H1 (cell line): ENCODE results near the gene SLC1A5. TPM values are rescaled to one million over a fixed set of nuclear protein-coding genes. Genes with fewer than 3 reads are reported as not detected.

Experiments
- CTCF ChIA-PET: fragments of 300-600 bp; sonication (Branson Sonifier 250); formaldehyde crosslinking; loops from one replicate; lab custom pipeline; 2021; ENCODE audit not compliant: partially characterized antibody; lab: Charles Lee
- POLR2A ChIA-PET: fragments of 300-600 bp; sonication (Branson Sonifier 250); formaldehyde crosslinking; loops from one replicate; lab custom pipeline; 2021; ENCODE audit warnings: inconsistent platforms; ENCODE audit not compliant: partially characterized antibody; lab: Charles Lee
- DNase-seq, 2 experiments: peaks; one replicate each; pipeline versions ENCODE4 v3.0.0 to v3.0.0-alpha.2; 2010 to 2022; ENCODE audit warnings: low spot score in 2 of 2, low read depth in 1 of 2, mixed read lengths in 1 of 2
- FAIRE-seq: peaks from 2 replicates; lab custom pipeline; 2011; peaks lifted over from hg19 to GRCh38; lab: Jason Lieb, UNC
- H2AFZ ChIP-seq: 2 replicates; pipeline ENCODE4 v1.8.1; 2012; ENCODE audit warnings: low read length, inconsistent platforms
- H2AK5ac ChIP-seq: 2 replicates; pipeline ENCODE4 v1.6.1; 2013; ENCODE audit warnings: low read depth, low read length
- H2BK120ac ChIP-seq: replicated peaks from 2 replicates; pipeline ENCODE3; 2013; ENCODE audit warnings: low read depth, low read length, inconsistent platforms
- H2BK12ac ChIP-seq: 2 replicates; pipeline ENCODE4 v1.6.1; 2013; ENCODE audit warnings: low read depth, low read length
- H2BK15ac ChIP-seq: 2 replicates; pipeline ENCODE4 v1.6.1; 2013; ENCODE audit warnings: low read length
- H2BK20ac ChIP-seq: 2 replicates; pipeline ENCODE4 v1.6.1; 2013; ENCODE audit warnings: low read length
- H2BK5ac ChIP-seq: 2 replicates; pipeline ENCODE4 v1.6.1; 2013; ENCODE audit warnings: low read depth, low read length
- H3K14ac ChIP-seq: 2 replicates; pipeline ENCODE4 v1.6.1; 2013; ENCODE audit warnings: inconsistent platforms; ENCODE audit not compliant: insufficient read length
- H3K18ac ChIP-seq: 2 replicates; pipeline ENCODE4 v1.6.1; 2013; ENCODE audit warnings: low read length; ENCODE audit errors: extremely low read depth
- H3K23ac ChIP-seq: 2 replicates; pipeline ENCODE4 v1.6.1; 2013; ENCODE audit warnings: inconsistent platforms; ENCODE audit not compliant: insufficient read length
- H3K23me2 ChIP-seq: 2 replicates; pipeline ENCODE4 v1.6.1; 2013; ENCODE audit warnings: low read depth, low read length
- H3K27ac ChIP-seq: 2 replicates; pipeline ENCODE4 v1.6.1; 2011; ENCODE audit warnings: low read depth, low read length, inconsistent platforms
- H3K27me3 ChIP-seq, 4 experiments: replicated peaks in 1 of 4; 1 replicate in 1 of 4; 2 replicates in 3 of 4; pipeline versions ENCODE4 v1.6.1 to v1.8.1; 2011 to 2013; ENCODE audit warnings: low read length in 3 of 4, mild to moderate bottlenecking in 3 of 4, inconsistent platforms in 2 of 4, mixed read lengths in 2 of 4, moderate library complexity in 1 of 4; ENCODE audit not compliant: control insufficient read depth in 3 of 4, insufficient read depth in 3 of 4; ENCODE audit errors: extremely low read depth in 1 of 4
- H3K36me3 ChIP-seq, 4 experiments: 2 replicates each; pipeline versions ENCODE4 v1.6.1 to v1.8.1; 2011 to 2013; ENCODE audit warnings: mild to moderate bottlenecking in 4 of 4, low read length in 3 of 4, moderate library complexity in 2 of 4, control low read depth in 1 of 4, inconsistent platforms in 1 of 4; ENCODE audit not compliant: insufficient read depth in 4 of 4, control insufficient read depth in 2 of 4
- H3K4ac ChIP-seq: replicated peaks from 2 replicates; pipeline ENCODE3; 2013; ENCODE audit warnings: low read length, low read depth, mixed read lengths, inconsistent platforms; ENCODE audit not compliant: insufficient read length
- H3K4me1 ChIP-seq, 4 experiments: replicated peaks in 1 of 4; 1 replicate in 1 of 4; 2 replicates in 3 of 4; pipeline versions ENCODE4 v1.6.1 to v1.8.1; 2011 to 2013; ENCODE audit warnings: low read length in 3 of 4, inconsistent platforms in 2 of 4, mixed read lengths in 1 of 4; ENCODE audit not compliant: insufficient read depth in 4 of 4, control insufficient read depth in 3 of 4
- H3K4me2 ChIP-seq, 2 experiments: 2 replicates each; pipeline versions ENCODE4 v1.6.1 to v1.8.1; 2011 to 2013; ENCODE audit warnings: low read depth in 2 of 2, low read length in 2 of 2, control low read depth in 1 of 2, inconsistent platforms in 1 of 2, mild to moderate bottlenecking in 1 of 2; ENCODE audit not compliant: insufficient read depth in 1 of 2
- H3K4me3 ChIP-seq, 4 experiments: fragments of 200-600, 300-600 bp in 1 of 4; sonication (generic), shearing (Covaris generic), sonication (Bioruptor Twin) in 1 of 4; 2 replicates each; pipeline versions ENCODE4 v1.5.1 to v1.8.1; 2011 to 2016; ENCODE audit warnings: low read length in 4 of 4, low read depth in 3 of 4, control low read depth in 2 of 4, inconsistent platforms in 2 of 4, mild to moderate bottlenecking in 2 of 4, mixed read lengths in 1 of 4, moderate library complexity in 1 of 4; ENCODE audit not compliant: insufficient read depth in 2 of 4; ENCODE audit errors: extremely low read depth in 1 of 4
- H3K56ac ChIP-seq: replicated peaks from 2 replicates; pipeline ENCODE3; 2013; ENCODE audit warnings: low read depth, mild to moderate bottlenecking, mixed read lengths, low read length, inconsistent platforms; ENCODE audit not compliant: insufficient read length
- H3K79me1 ChIP-seq: 2 replicates; pipeline ENCODE4 v1.6.1; 2013; ENCODE audit warnings: low read depth, low read length, control low read depth
- H3K79me2 ChIP-seq, 2 experiments: 2 replicates each; pipeline versions ENCODE4 v1.6.1 to v1.8.1; 2012 to 2013; ENCODE audit warnings: low read length in 2 of 2, mild to moderate bottlenecking in 2 of 2, inconsistent platforms in 1 of 2; ENCODE audit not compliant: insufficient read depth in 2 of 2, control insufficient read depth in 1 of 2
- H3K9ac ChIP-seq, 4 experiments: replicated peaks in 1 of 4; 1 replicate in 1 of 4; 2 replicates in 3 of 4; pipeline versions ENCODE4 v1.6.1 to v1.8.1; 2011 to 2013; ENCODE audit warnings: low read depth in 3 of 4, low read length in 3 of 4, control low read depth in 2 of 4, mild to moderate bottlenecking in 2 of 4, moderate library complexity in 2 of 4, inconsistent platforms in 1 of 4; ENCODE audit errors: extremely low read depth in 1 of 4
- H3K9me3 ChIP-seq, 2 experiments: 2 replicates each; pipeline versions ENCODE4 v1.6.1 to v1.8.1; 2012 to 2013; ENCODE audit warnings: mild to moderate bottlenecking in 2 of 2, moderate library complexity in 2 of 2, control low read depth in 1 of 2, inconsistent platforms in 1 of 2, low read depth in 1 of 2, low read length in 1 of 2, mixed read lengths in 1 of 2; ENCODE audit not compliant: insufficient read depth in 2 of 2
- H4K20me1 ChIP-seq, 2 experiments: replicated peaks in 1 of 2; 2 replicates each; pipeline versions ENCODE3 to v1.8.1; 2011 to 2013; ENCODE audit warnings: inconsistent platforms in 2 of 2, low read length in 2 of 2, mild to moderate bottlenecking in 1 of 2; ENCODE audit not compliant: insufficient read depth in 2 of 2, control insufficient read depth in 1 of 2
- H4K5ac ChIP-seq: 2 replicates; pipeline ENCODE4 v1.6.1; 2013; ENCODE audit warnings: low read length, low read depth, mixed read lengths, inconsistent platforms; ENCODE audit not compliant: insufficient read length
- H4K8ac ChIP-seq: 2 replicates; pipeline ENCODE4 v1.8.0; 2013; ENCODE audit warnings: mild to moderate bottlenecking, moderate library complexity, low read length, inconsistent platforms; ENCODE audit not compliant: insufficient read depth; ENCODE audit errors: extremely low read depth
- H4K91ac ChIP-seq: replicated peaks from 2 replicates; pipeline ENCODE3; 2013; ENCODE audit warnings: low read length, mixed read lengths, inconsistent platforms; ENCODE audit not compliant: insufficient read length
- ATF3 ChIP-seq: IDR thresholded peaks from 2 replicates; pipeline ENCODE4 v1.6.1; 2011; ENCODE audit warnings: low read depth, mild to moderate bottlenecking, low read length; ENCODE audit not compliant: insufficient read depth
- MAFK ChIP-seq: IDR thresholded peaks from 2 replicates; pipeline ENCODE4 v1.6.1; 2012; ENCODE audit warnings: low read depth, mild to moderate bottlenecking, improper control_type of control experiment, low read length
- NANOG ChIP-seq: IDR thresholded peaks from 2 replicates; pipeline ENCODE4 v1.6.1; 2011; ENCODE audit warnings: low read length, low read depth, mild to moderate bottlenecking, inconsistent platforms; ENCODE audit not compliant: insufficient read depth, poor library complexity, severe bottlenecking
- NRF1 ChIP-seq: IDR thresholded peaks from 2 replicates; pipeline ENCODE4 v1.6.1; 2011; ENCODE audit warnings: mild to moderate bottlenecking, low read depth, low read length, improper control_type of control experiment
- POLR2AphosphoS5 ChIP-seq: IDR thresholded peaks from 2 replicates; pipeline ENCODE4 v1.6.1; 2011; ENCODE audit warnings: low read depth, low read length
- RNF2 ChIP-seq: fragments of 200-900, 300-1000 bp; sonication (generic); IDR thresholded peaks from 2 replicates; pipeline ENCODE4 v1.7.1; 2016; ENCODE audit warnings: borderline replicate concordance, low read depth, mild to moderate bottlenecking, antibody characterized with exemption, low read length; ENCODE audit not compliant: poor library complexity, severe bottlenecking; ENCODE audit errors: missing control alignments
- RXRA ChIP-seq: IDR thresholded peaks from 2 replicates; pipeline ENCODE4 v1.6.1; 2011; ENCODE audit warnings: low read depth, mild to moderate bottlenecking, low read length, moderate library complexity; ENCODE audit not compliant: insufficient read depth
- SAP30 ChIP-seq: fragments of 300-600 bp; sonication (generic); IDR thresholded peaks from 2 replicates; pipeline ENCODE4 v1.7.1; 2012; ENCODE audit warnings: low read length, moderate library complexity, mild to moderate bottlenecking, inconsistent platforms; ENCODE audit not compliant: insufficient read depth, insufficient replicate concordance
- WGBS, 2 experiments: shearing (Covaris generic) in 1 of 2; methylation state at CpG; one replicate each; pipeline versions ENCODE4 v1.1.6 to v1.1.7; 2013 to 2015; ENCODE audit warnings: low lambda C conversion rate in 2 of 2, mixed read lengths in 2 of 2, inconsistent platforms in 1 of 2, low coverage in 1 of 2, missing lambda C conversion rate in 1 of 2; ENCODE audit not compliant: insufficient replicate concordance in 2 of 2, insufficient coverage in 1 of 2, insufficient read length in 1 of 2; ENCODE audit errors: extremely low coverage in 1 of 2, missing lambda C conversion rate in 1 of 2; 5-methylcytosine and 5-hydroxymethylcytosine counted together
- polyA plus RNA-seq, 7 experiments: library from polyadenylated mRNA; depleted of rRNA in 3 of 7; stranded (reverse) in 5 of 7; unstranded in 2 of 7; fragments of >200 nt in 5 of 7; fragments of 200-250 nt in 2 of 7; gene quantifications; 1 replicate in 5 of 7; 2 replicates in 1 of 7; 4 replicates in 1 of 7; pipeline versions ENCODE4 v1.2.1 to v1.2.3, GENCODE V29; 2011 to 2013; ENCODE audit warnings: missing spikeins in 2 of 7, mixed read lengths in 2 of 7
- total RNA-seq: library from RNA; stranded (reverse); fragmentation: NEBNext Ultra II Directional; extraction: Animal tissue kit (Norgen Biotek cat#: 25700); gene quantifications from 2 replicates; pipeline ENCODE4 v1.2.1, GENCODE V29; 2021

SLC1A5 gene
- total and polyA plus RNA-seq, 2 of the 8 experiments (the other 6 are each of a cell fraction or from before 2014, with no cell fraction given) = 291 to 351 TPM

GRCh38 chr19:46733690-46734292 lies 54.6 kb downstream of the SLC1A5 start:
- no peak overlapping the region for H4K8ac ChIP-seq
- no peak overlapping the region for H4K5ac ChIP-seq
- no peak overlapping the region for H3K4me2 ChIP-seq
- H3K27ac ChIP-seq = no peak overlapping the region
- no peaks in the 10 kb centered on the region for H3K9me3 ChIP-seq
- peaks cover 30 to 66% (median 49%) of the 10 kb centered on the region in 4 experiments for H3K36me3 ChIP-seq
- DNase-seq (no peak), FAIRE-seq (no peak)
- no peak overlapping the region for H4K91ac ChIP-seq
- H3K4ac ChIP-seq = no peak overlapping the region
- POLR2A ChIA-PET = interaction anchor here (1.1 to 1.3 kb wide), 2 partner anchors 14 to 53 kb away, joined by 3 to 4 read pairs; no protein-coding TSS in a partner anchor
- H3K79me2 ChIP-seq = peaks cover 0 to 44% of the 10 kb centered on the region in 2 experiments; a peak in 2 of 4 replicates
- H3K4me3 ChIP-seq = no peak overlapping the region
- H3K14ac ChIP-seq = no peak overlapping the region
- peaks cover 7% of the 10 kb centered on the region for H3K79me1 ChIP-seq
- H4K20me1 ChIP-seq = peaks cover 30 to 48% of the 10 kb centered on the region in 2 experiments
- H3K23me2 ChIP-seq = no peaks in the 10 kb centered on the region
- 90% methylated on average over 11 of the region's 11 CpGs; no CpG with 5 or more reads in 1 of the 2 experiments for WGBS, 2 experiments
- no peak overlapping the region for H2BK120ac ChIP-seq
- H2BK12ac ChIP-seq = no peak overlapping the region
- no peak overlapping the region for H2BK20ac ChIP-seq
- CTCF ChIA-PET = interaction anchor here (1.3 to 15.8 kb wide), 3 partner anchors 15 to 29 kb away, joined by 5 to 188 read pairs (median 6); no protein-coding TSS in a partner anchor
- H3K4me1 ChIP-seq = no peaks in the 10 kb centered on the region
- H3K23ac ChIP-seq = no peak overlapping the region
- H2AK5ac ChIP-seq = no peak overlapping the region
- H3K27me3 ChIP-seq = no peaks in the 10 kb centered on the region
- no peak overlapping the region for H3K56ac ChIP-seq
- H2AFZ ChIP-seq = no peak overlapping the region
- TF ChIP-seq SAP30 = no peak
- TF ChIP-seq MAFK = no peak
- TF ChIP-seq NRF1 = no peak
- no peak for TF ChIP-seq RXRA
- no peak for TF ChIP-seq RNF2
- TF ChIP-seq NANOG = no peak
- no peak for TF ChIP-seq POLR2AphosphoS5
- TF ChIP-seq ATF3 = no peak
- H3K18ac ChIP-seq = no peak overlapping the region
- no peak overlapping the region for H3K9ac ChIP-seq
- no peak overlapping the region for H2BK15ac ChIP-seq
- no peak overlapping the region for H2BK5ac ChIP-seq
